Ramos (cell line): ENCODE results near the gene NTN3.

Source experiments
- in situ Hi-C: fragments of 300-500 bp; cut with MboI; formaldehyde crosslinking; loops from one replicate; pipeline ENCODE4 v1.14.3; 2022; ENCODE audit warnings: low sequenced_read_pairs; ENCODE audit not compliant: unreplicated experiment

NTN3 gene

DNA sequence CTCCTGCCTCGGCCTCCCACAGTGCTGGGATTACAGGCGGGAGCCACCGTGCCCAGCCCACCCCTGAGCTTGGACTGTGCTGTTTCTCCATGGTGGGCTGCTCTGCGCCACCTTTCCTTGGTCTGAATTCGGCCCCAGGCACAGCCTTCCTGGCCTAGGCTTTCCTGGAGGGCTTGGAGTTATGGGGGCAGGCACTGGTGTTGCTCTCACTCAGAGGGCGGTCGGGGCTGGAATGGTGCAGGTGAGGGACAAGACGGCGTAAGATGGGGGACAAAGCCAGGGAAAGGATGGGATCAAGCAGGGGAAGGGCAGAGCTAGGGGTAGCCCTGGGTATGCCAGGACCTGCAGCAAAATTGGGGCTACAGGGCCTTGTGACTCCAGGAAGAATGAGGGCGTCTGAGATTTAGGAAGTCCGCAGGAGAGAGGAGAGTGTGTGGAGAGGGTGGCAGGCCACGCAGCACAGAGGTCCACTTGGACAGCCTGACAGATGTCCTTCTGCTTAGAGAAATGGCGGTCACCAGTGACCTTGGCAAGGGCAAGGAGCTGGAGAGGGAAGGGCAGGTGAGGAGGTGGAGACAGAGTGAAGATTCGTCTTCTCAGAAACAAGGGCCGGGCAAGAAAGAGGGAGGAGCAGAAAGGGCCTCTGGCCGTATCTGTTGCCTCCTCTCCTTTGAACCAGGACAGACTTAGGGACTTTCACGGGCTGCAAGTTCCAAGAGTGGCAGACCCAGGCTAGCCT lies 41.1 kb downstream of the NTN3 start:
- in situ Hi-C loops: loop anchor here (25.0 kb wide), 1 partner anchor 500 kb away; the partner anchor contains the start of genes NPW and ZNF598

DNA sequence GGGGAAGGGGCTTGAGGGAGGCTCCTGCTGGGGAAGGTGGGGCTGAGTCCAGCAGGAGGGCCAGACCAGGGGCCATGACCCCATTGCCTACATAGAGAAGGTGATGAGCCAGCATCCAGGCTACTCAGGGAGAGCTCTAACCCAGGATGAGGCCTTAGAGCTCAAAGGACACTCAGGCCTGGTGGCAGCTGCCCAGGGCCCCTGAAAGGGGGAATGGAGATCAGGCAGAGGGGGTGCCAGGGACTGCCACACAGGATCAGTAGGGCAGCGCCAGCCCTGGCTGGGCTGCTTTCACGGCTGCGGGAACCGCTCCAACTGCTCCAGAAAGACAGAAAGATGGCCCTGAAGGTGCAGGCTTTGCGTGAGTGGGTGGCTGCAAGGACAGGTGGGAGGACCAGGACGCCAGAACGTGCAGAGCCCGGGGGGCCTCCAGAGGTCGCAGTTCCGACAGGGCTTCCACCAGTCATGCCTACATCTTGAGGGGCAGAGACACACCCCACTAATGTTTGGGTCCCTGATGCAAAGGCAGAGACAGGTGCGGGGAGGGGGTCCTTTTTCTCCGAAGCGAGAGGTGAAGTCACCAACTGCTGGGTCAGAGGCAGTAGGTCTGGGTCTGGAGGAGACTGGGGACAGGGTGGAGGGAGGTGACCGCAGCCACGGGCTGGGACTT lies 41.8 kb downstream of the NTN3 start:
- in situ Hi-C loops: loop anchor here (25.0 kb wide), 1 partner anchor 501 kb away; the partner anchor contains the start of genes NPW and ZNF598

DNA sequence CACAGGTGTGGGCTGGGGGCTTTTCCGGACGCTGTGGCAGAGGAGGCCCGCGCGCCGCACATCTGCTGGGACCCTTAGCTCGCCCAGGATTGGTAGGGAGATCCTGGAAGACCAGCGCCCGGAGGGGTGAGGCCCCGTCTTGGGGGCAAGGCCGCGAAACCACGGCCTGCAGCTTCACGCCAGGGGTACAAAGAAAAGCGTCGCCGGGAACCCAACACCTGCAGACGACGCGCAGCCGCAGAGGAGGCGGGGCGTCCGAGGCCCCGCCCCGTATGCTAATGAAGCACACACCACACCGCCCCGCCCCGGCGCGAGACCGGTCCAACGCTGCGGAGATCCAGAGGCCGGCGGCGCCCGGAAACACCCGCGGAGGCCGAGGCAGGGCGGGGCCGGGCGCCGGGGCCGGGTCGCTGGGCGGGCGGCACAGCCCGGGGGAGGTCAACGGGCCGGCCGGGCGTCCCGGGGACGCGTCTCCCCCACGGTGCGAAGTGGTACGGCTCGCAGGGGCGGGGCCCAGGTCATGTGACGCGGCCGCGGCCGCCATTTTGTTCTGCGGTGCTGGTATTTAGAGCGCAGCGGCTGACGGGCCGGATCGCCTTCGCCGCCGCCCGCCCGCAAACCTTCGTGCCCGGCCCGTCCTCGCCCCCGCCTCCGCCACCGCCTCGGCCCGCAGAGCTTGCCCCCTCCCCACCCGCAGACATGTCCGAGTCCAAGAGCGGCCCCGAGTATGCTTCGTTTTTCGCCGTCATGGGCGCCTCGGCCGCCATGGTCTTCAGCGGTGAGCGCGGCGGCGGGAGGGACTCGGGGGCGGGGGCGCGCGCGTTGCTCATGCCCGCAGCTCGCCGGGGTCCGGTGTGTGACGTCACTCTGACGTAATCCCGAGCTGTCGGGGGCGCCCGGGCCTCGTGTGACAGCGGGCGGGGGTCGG lies 42.6 kb downstream of the NTN3 start, which contains the start of gene ATP6V0C:
TSS of gene ATP6V0C (plus strand) at position 548 of the 928 bp plus-strand sequence. CDS start at position 700, 152 bp downstream.
- in situ Hi-C loops: loop anchor here (25.0 kb wide), 1 partner anchor 501 kb away; the partner anchor contains the start of genes NPW and ZNF598

DNA sequence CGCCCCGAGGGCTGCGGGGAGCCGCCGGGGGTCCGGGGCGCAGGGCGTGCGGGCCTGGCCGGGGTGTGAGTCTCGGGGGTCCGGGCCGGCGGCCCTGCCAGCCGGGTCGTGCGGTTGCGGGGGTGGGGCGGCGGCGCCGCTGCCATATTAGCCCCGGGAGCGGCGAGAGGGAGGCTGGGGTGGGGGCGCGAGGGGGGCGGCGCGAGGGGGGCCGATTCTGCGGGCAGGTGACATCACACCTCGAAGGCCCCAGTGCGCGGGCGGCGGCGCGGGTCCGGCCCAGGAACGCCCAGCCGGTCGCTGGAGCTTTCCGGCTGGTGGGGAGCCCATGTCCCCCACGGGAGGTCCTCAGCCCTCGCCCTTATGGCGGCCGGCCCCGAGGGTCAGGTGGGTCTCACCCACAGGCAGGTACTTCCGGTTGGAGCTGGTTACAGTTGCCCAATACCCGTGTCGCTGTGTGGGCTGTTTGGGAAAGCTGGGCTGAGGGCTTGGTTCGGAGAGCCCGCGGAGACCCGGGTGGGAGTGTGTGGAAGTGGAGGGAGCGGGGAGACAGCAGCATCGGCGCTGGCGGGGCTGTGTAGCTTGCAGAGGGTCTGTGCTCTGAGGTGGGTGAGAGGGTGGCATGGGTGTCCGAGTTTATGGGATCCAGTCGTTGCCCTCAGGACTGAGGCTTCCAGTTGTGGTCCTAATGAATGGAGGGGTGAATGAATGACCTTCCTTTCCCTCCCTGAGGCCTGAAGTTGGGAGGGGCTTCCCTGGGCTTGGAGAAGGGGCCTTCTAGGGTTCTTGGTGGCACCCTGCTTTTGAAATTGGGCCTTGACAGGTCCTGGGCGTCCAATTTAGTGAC lies 43.5 kb downstream of the NTN3 start:
- in situ Hi-C loops: loop anchor here (25.0 kb wide), 1 partner anchor 502 kb away; the partner anchor contains the start of genes NPW and ZNF598

DNA sequence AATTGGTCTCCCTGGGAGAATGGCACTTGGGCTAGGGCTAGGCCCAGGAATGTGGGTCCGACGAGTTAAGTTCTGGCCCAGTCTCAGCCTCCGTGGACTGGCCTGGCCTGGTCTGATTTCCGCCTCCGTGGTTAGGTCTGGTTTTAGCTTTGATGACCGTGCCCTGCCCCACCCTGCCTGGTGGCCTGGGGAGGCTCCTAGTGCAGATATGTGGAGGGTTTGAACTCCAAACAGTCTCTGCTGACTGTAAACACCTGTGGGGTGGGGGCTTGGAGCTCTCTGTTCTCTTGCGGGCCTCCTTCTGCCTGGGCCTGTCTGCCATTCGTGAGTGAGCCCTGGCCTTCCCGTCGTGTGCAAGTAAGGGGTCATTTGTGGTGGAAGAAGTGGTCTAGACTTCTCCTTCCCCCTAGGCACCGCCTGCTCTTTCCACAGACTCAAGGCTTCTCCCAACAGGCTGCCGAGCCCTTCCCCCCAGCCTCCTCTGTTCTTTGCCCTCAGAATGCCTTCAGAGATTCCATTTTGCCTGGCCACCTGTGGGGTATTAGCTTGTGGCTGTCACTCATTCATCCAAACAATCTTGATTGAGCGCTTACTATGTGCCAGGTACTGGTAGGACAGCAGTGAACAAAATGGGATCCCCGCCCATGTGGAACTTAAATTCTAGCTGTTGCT lies 44.2 kb downstream of the NTN3 start:
- in situ Hi-C loops: loop anchor here (25.0 kb wide), 1 partner anchor 503 kb away; the partner anchor contains the start of genes NPW and ZNF598

DNA sequence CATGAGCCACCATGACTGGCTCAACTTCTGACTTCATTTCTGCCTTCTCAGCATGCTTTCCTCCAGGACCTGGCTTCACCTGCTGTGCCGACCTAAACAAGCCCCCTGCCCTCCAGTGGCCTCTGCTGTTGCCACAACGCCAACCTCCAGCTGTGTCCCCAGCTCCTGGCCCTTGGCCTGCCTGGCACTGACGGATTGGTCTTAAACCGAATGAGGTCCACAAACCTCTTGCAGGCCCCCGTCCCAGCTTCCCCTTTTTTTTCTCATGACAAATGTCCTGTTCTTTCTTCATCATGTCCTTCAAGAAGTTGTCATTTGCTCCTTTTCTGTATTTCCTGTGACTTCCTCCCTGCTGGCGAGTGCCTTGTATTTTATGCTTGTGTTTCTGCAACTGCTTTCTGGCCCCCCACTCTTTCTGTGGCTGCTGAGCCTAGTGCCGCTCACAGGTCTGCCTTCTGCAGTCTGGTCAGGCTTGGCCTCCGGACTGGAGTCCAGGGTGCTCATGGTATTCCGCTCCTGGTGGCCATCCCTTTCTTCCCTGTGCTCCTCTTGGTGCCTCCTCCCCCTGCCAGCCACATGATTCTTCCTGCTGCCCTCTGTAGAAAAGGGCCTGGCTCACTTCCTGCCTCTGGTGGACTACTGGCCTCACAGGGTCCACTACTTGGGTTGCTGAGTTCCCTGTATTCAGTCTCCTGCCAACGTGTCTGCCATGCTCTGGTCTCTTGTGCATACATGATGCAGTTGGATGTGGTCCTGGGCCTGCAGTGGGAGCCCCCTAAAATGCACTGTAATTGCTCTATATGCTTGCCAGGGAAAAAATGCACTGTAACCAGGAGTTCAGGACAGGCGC lies 45.5 kb downstream of the NTN3 start:
- in situ Hi-C loops: loop anchor here (25.0 kb wide), 1 partner anchor 504 kb away; the partner anchor contains the start of genes NPW and ZNF598

DNA sequence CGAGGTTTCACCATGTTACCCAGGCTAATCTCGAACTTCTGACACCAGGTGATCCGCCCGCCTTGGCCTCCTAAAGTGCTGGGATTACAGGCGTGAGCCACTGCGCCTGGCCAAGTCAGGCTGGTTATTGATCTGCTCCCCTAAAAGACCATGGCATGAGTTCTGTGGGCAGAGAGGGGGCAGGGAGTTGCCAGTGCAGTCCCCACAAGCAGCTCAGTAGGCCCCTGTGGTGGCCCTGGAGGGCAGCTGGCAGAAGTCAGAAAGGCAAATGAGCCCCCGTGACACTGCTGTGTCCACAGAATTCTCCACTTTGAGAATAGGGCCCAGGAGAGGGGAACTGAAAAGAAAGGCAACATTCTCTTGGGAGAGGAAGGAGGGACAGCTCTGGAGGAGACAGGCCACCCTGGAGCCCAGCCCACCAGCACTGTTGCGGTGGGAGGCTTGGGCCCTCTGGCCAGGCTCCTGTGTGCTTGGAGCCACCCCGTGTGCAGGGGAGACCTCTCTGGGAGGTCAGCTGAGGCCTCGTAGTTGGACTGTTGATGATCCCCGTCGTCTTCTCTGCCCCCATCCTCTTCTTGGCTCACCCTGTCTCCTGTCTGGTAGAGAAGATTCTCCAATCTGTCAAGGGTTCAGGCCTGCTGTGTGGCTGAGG lies 47.0 kb downstream of the NTN3 start:
- in situ Hi-C loops: loop anchor here (25.0 kb wide), 1 partner anchor 506 kb away; the partner anchor contains the start of genes NPW and ZNF598

DNA sequence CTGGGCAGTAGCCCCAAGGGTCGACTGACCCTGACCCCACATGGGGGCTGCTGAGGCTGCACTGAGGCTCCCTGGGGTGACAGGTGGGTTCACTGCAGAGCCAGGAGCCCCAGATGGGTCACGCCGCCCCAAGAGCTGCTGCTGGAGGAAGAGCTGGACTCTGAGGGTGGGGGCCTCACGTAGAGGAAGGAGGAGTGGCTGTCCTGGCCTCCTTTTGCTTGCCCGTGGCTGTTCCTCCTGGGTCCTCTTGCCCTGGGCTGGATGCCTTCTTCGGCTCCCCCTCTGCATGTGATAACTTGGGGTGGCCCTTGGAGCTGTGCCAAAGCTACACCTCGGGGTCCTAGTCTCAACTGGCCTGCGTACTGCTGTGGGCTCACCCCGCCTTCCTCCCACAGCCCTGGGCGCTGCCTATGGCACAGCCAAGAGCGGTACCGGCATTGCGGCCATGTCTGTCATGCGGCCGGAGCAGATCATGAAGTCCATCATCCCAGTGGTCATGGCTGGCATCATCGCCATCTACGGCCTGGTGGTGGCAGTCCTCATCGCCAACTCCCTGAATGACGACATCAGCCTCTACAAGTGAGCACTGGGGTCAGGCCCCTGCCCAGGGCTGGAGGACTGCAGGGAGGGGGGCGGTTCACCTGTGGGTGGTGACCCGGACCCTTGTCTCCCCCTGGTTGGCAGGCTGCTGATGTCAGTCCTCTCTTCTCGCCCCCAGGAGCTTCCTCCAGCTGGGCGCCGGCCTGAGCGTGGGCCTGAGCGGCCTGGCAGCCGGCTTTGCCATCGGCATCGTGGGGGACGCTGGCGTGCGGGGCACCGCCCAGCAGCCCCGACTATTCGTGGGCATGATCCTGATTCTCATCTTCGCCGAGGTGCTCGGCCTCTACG lies 48.0 kb downstream of the NTN3 start:
- in situ Hi-C loops: loop anchor here (25.0 kb wide), 1 partner anchor 507 kb away; the partner anchor contains the start of genes NPW and ZNF598

DNA sequence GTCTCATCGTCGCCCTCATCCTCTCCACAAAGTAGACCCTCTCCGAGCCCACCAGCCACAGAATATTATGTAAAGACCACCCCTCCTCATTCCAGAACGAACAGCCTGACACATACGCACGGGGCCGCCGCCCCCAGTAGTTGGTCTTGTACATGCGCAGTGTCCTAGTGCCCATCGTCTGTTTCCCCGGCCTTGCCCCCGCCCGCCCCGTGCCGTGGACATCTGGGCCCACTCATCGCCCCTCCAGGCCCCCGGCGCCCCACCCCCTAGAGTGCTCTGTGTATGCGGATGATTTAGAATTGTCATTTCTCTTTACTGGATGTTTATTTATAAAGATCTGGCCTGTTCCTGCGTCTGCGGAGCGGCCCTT lies 48.6 kb downstream of the NTN3 start:
- in situ Hi-C loops: loop anchor here (25.0 kb wide), 1 partner anchor 507 kb away; the partner anchor contains the start of genes NPW and ZNF598

DNA sequence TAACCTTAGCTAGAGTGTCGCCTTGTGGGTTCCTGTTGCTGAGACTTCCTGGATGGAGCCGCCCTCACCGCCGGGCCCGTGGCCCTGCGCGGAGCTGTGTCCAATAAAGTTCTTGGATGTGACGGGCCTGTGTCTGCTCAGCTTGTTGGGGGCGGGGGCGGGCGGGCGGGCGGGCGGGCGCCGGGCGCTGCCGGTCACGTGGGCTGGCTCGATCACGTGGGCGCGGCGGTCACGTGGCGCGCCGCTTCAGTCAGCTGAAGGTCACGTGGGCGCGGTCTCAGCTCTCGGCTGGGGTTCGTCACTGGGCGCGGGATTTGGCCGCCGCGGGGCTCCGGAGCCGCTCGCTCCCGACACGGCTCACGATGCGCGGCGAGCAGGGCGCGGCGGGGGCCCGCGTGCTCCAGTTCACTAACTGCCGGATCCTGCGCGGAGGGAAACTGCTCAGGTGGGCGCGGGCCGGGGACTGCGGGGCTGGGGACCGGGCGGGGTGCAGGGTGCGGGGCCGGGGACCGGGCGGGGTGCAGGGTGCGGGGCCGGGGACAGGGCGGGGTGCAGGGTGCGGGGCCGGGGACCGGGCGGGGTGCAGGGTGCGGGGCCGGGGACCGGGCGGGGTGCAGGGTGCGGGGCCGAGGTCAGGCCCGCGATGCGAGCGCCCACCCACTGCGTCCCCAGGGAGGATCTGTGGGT lies 49.1 kb downstream of the NTN3 start, which contains the start of gene AMDHD2:
TSS of gene AMDHD2 (plus strand) at position 275 of the 687 bp plus-strand sequence. CDS start at position 363, 88 bp downstream.
- in situ Hi-C loops: loop anchor here (25.0 kb wide), 1 partner anchor 508 kb away; the partner anchor contains the start of genes NPW and ZNF598

DNA sequence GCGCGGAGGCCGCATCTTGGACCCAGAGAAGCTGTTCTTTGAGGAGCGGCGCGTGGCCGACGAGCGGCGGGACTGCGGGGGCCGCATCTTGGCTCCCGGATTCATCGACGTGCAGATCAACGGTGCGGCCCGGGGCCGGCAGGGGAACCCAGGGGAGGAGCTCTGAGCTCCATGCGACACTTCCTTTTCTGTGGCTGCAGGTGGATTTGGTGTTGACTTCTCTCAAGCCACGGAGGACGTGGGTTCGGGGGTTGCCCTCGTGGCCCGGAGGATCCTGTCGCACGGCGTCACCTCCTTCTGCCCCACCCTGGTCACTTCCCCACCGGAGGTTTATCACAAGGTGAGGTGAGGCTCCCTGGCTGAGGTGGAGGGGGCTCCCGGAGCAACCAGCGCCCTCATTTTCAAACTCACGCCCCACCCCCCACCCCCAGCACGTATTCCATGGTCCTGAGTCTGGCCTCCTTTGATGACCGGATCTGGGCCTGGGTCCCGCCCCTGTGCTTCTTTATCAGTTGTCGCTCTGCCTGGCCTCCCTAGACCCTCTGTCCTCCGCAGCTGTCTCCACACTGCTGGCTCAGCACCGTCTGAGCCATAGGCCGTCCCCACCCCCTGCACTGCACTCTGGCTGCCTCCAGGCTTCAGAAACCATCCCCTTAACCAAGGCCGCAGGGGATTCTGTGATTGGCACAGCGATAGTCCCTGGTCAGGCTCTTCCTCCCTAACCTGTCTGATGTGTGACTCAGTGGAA lies 49.9 kb downstream of the NTN3 start:
- in situ Hi-C loops: loop anchor here (25.0 kb wide), 1 partner anchor 509 kb away; the partner anchor contains the start of genes NPW and ZNF598
